Uterus (tissue), 4 donors: ENCODE measurements around the gene MATK. TPM values are rescaled to one million over a fixed set of nuclear protein-coding genes. Genes with fewer than 3 reads are reported as not detected.

Source experiments
- DNase-seq, 2 donors: peaks; one replicate each; pipeline ENCODE4 v3.0.0-alpha.2; 2019 to 2020
- H3K27ac ChIP-seq, 2 donors: fragments of 200-600 bp; sonication (generic); 1 replicate in 1 of 2; 2 replicates in 1 of 2; pipeline ENCODE4 v1.5.1; 2016 to 2018
- H3K27me3 ChIP-seq, 2 donors: fragments of 200-600 bp; sonication (generic); one replicate each; pipeline ENCODE4 v1.5.1; 2018 to 2019; ENCODE audit warnings: control low read depth in 1 of 2
- H3K36me3 ChIP-seq, 2 donors: fragments of 200-600 bp; sonication (generic); one replicate each; pipeline ENCODE4 v1.5.1; 2019; ENCODE audit warnings: control low read depth in 1 of 2
- H3K4me1 ChIP-seq, 2 donors: fragments of 200-600 bp; sonication (generic); one replicate each; pipeline ENCODE4 v1.5.1; 2018 to 2019; ENCODE audit warnings: control low read depth in 1 of 2
- H3K4me3 ChIP-seq, 2 donors: fragments of 200-600 bp; sonication (generic); 1 replicate in 1 of 2; 2 replicates in 1 of 2; pipeline ENCODE4 v1.5.1; 2018 to 2019; ENCODE audit warnings: mild to moderate bottlenecking in 1 of 2
- H3K9me3 ChIP-seq, 2 donors: fragments of 200-600 bp; sonication (generic); one replicate each; pipeline ENCODE4 v1.5.1; 2019; ENCODE audit warnings: control low read depth in 1 of 2
- CTCF ChIP-seq, 4 experiments: fragments of 200-600 bp in 2 of 4; fragments of 450-650 bp in 2 of 4; sonication (generic) in 2 of 4; IDR thresholded peaks; one replicate each; pipeline ENCODE4 v1.5.1; 2016 to 2019; ENCODE audit warnings: antibody characterized with exemption in 4 of 4, mild to moderate bottlenecking in 2 of 4, moderate library complexity in 1 of 4
- POLR2A ChIP-seq, 2 donors: fragments of 450-650 bp; IDR thresholded peaks; one replicate each; pipeline ENCODE4 v1.6.1; 2016; ENCODE audit warnings: antibody characterized with exemption in 2 of 2, mild to moderate bottlenecking in 1 of 2, moderate library complexity in 1 of 2
- intact Hi-C: fragments of 100-400 bp; cut with DNase I; formaldehyde crosslinking; loops from one replicate; pipeline ENCODE4 v1.15.1; 2023; ENCODE audit warnings: low total_unique reads
- total RNA-seq, 4 donors: library from RNA; depleted of rRNA in 3 of 4; stranded (reverse); fragments of >200 nt in 3 of 4; gene quantifications; one replicate each; pipeline versions ENCODE4 v1.1.0 to v1.2.4, GENCODE V29; 2014 to 2023
- donor health status: DM: yes; HTN: yes; CAD: no.

Gene MATK
- total RNA-seq, 4 donors from 2014 or later = 1.0 to 11.2 (median 1.5) TPM; not detected in 1

- no peak for TF ChIP-seq POLR2A (IDR thresholded peaks at IDR 0.05)
- no peak for TF ChIP-seq CTCF (IDR thresholded peaks at IDR 0.05)
- Histone ChIP-seq H3K36me3 (no peaks in the 10 kb centered on the region), H3K27me3 (no peaks in the 10 kb centered on the region), H3K9me3 (no peaks in the 10 kb centered on the region), H3K4me3 (no peak overlapping the region), H3K27ac (no peak overlapping the region), H3K4me1 (no peaks in the 10 kb centered on the region)
- intact Hi-C loops = no loop called here
- DNase-seq = no peak
Measured at GRCh38 chr19:3825286-3825956, 39.2 kb upstream of the MATK start.

GRCh38 chr19:3823350-3823713 lies 37.2 kb upstream of the MATK start:
- no peaks in the 10 kb centered on the region for H3K4me1 ChIP-seq
- TF ChIP-seq CTCF (IDR thresholded peaks at IDR 0.05) (no peak), POLR2A (IDR thresholded peaks at IDR 0.05) (no peak)
- no peak for DNase-seq
- intact Hi-C loops = no loop called here
- no peaks in the 10 kb centered on the region for H3K36me3 ChIP-seq
- H3K9me3 ChIP-seq = no peaks in the 10 kb centered on the region
- H3K4me3 ChIP-seq = no peak overlapping the region
- H3K27me3 ChIP-seq = no peaks in the 10 kb centered on the region
- no peak overlapping the region for H3K27ac ChIP-seq

GRCh38 chr19:3822683-3823349 lies 36.6 kb upstream of the MATK start:
- TF ChIP-seq CTCF (IDR thresholded peaks at IDR 0.05) (no peak), POLR2A (IDR thresholded peaks at IDR 0.05) (no peak)
- intact Hi-C loops = no loop called here
- DNase-seq = no peak

GRCh38 chr19:3821857-3822364 lies 35.7 kb upstream of the MATK start:
- Histone ChIP-seq H3K36me3 (no peaks in the 10 kb centered on the region), H3K9me3 (no peaks in the 10 kb centered on the region), H3K27ac (no peak overlapping the region), H3K4me1 (no peaks in the 10 kb centered on the region), H3K27me3 (no peaks in the 10 kb centered on the region), H3K4me3 (no peak overlapping the region)
- TF ChIP-seq CTCF (IDR thresholded peaks at IDR 0.05) (peak; percentile 82 to 84 (median 83)), POLR2A (IDR thresholded peaks at IDR 0.05) (no peak)
- peak in 1 of 2 donors; percentile 37 for DNase-seq
- intact Hi-C loops = no loop called here

More at GRCh38 chr19:3822683-3823349, 36.6 kb upstream of the MATK start:
- no peaks in the 10 kb centered on the region for H3K27me3 ChIP-seq
- H3K27ac ChIP-seq = no peak overlapping the region
- no peak overlapping the region for H3K4me3 ChIP-seq
- no peaks in the 10 kb centered on the region for H3K36me3 ChIP-seq
- no peaks in the 10 kb centered on the region for H3K9me3 ChIP-seq
- H3K4me1 ChIP-seq = no peaks in the 10 kb centered on the region

GRCh38 chr19:3821156-3821555 lies 35.0 kb upstream of the MATK start:
- H3K27me3 ChIP-seq = no peaks in the 10 kb centered on the region
- H3K36me3 ChIP-seq = no peaks in the 10 kb centered on the region
- no peak overlapping the region for H3K4me3 ChIP-seq
- H3K27ac ChIP-seq = no peak overlapping the region
- no peak for DNase-seq
- no peaks in the 10 kb centered on the region for H3K4me1 ChIP-seq
- intact Hi-C loops = no loop called here
- TF ChIP-seq POLR2A (IDR thresholded peaks at IDR 0.05) = no peak
- no peak for TF ChIP-seq CTCF (IDR thresholded peaks at IDR 0.05)
- no peaks in the 10 kb centered on the region for H3K9me3 ChIP-seq
